Adrenal gland (tissue), 5 donors: ENCODE data around the gene DENND2A.

Experiments used
- CTCF ChIP-seq, 6 experiments: fragments of 450-650 bp in 4 of 6; fragments of 200-600 bp in 2 of 6; sonication (generic) in 1 of 6; IDR thresholded peaks; 1 replicate in 5 of 6; 2 replicates in 1 of 6; pipeline versions ENCODE4 v1.5.1 to v1.8.0; 2016 to 2021; ENCODE audit warnings: antibody characterized with exemption in 6 of 6, mild to moderate bottlenecking in 2 of 6, moderate library complexity in 1 of 6
- POLR2A ChIP-seq, 2 donors: fragments of 450-650 bp; IDR thresholded peaks; one replicate each; pipeline ENCODE4 v1.6.1; 2017; ENCODE audit warnings: antibody characterized with exemption in 2 of 2, mild to moderate bottlenecking in 2 of 2, moderate library complexity in 1 of 2
- donor health status: DM: no; HTN: no; CAD: no.

- TF ChIP-seq CTCF (IDR thresholded peaks at IDR 0.05) (no peak), POLR2A (IDR thresholded peaks at IDR 0.05) (no peak)
Observed at GRCh38 chr7:140497241-140497769, 143.3 kb downstream of the DENND2A start.
